CD4-positive, alpha-beta T cell treated with Interleukin-10 for 1 hour (primary cell): ENCODE measurements around the gene OR2V2.
"Not testable (repeated sequence)": the region's sequence is repeated elsewhere in the genome, so short reads cannot be mapped to it uniquely, and the experiment has no call there.

Experiments used
- DNase-seq: peaks from one replicate; pipeline ENCODE4 v3.0.0-alpha.2; 2020

The OR2V2 gene, protein sequence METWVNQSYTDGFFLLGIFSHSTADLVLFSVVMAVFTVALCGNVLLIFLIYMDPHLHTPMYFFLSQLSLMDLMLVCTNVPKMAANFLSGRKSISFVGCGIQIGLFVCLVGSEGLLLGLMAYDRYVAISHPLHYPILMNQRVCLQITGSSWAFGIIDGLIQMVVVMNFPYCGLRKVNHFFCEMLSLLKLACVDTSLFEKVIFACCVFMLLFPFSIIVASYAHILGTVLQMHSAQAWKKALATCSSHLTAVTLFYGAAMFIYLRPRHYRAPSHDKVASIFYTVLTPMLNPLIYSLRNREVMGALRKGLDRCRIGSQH

GRCh38 chr5:181146927-181147636, at the start of gene OR2V2:
TSS of gene OR2V2 (plus strand) at chr5:181147586. CDS start at chr5:181154943, 7,357 bp downstream.
- DNase-seq, result not testable (repeated sequence)

- not testable (repeated sequence) for DNase-seq
Measured at GRCh38 chr5:181097759-181098491, 49.5 kb upstream of the OR2V2 start.

GRCh38 chr5:181098762-181099601, 48.4 kb upstream of the OR2V2 start:
- DNase-seq, result no peak

DNA sequence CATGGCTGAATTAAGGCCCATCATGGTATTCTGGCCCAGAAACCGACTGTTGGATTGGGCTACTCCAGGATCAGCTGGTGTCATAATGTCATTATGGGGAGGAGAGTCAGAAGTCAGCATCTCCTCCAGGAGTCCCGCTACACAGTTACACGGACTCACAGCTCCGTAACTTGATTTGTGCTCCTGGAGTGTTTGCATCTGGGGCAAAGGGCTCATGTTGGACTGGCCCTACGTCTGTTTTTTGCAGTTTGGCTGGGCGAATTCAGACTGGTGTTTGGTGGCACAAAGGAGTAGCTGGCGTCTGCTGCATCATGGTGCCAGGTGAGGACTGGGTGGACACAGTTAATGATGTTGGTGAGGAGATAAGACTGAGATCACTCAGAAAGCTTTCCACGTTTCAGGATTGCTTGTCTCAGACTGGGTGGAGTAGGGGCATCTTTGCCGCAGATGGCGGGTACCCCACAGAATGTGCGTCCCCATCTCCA, 47.7 kb upstream of the OR2V2 start:
- DNase-seq, result no peak

- no peak for DNase-seq
Measured at GRCh38 chr5:181100121-181100875, 47.1 kb upstream of the OR2V2 start.

- not testable (repeated sequence) for DNase-seq
Measured at GRCh38 chr5:181101030-181101641, 46.2 kb upstream of the OR2V2 start.

GRCh38 chr5:181101930-181102674, 45.3 kb upstream of the OR2V2 start:
- not testable (repeated sequence) for DNase-seq

DNA sequence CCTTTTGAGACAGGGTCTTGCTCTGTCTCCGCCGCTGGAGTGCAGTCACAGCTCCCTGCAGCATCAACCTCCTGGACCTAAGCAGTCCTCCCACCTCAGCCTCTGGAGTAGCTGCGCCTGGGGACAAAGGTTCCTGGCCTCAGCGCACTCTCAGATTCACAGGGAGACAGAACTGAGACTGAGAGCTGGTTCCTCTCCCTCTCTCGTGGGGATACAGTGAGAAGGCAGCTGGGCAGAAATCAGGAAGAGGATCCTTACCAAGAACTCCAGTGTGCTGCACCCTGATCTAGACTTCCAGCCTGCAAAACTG, 43.2 kb upstream of the OR2V2 start:
- not testable (repeated sequence) for DNase-seq

DNA sequence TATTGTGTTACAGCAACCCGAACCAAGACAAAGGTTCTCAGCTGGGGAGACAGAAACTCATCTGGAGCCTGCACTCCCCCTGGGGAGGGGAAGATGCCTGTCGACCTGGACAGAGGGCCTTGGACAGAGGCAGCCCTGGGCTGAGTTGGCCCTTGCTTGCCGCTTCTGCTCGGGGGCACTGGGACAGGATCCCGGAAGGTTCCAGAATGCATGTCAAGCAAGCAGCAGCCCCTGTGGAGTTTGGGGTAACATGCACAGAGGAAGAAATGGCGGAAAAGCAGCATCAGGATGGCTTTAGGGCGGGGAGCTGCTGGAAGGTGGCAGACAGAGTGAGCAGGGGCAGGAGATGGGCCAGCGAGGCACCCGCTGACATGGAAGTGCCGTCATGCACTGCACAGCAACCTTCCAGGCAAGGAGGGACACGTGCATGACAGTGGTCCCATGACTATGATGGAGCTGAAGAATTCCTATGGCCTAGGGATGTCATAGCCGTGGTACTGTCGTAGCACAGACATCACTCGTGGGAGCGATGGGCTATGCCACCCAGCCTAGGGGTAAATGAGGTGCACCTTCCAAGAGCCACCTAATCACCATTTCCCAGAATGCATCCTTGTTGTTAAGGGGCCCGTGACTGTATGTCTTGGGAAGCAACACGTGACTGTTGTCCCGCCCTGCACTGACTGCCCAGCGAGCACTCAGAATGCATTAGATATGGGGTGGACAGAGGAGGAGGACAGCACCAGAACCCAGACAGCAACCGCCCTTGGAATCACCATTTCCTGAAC, 42.6 kb upstream of the OR2V2 start:
- DNase-seq, result not testable (repeated sequence)

DNA sequence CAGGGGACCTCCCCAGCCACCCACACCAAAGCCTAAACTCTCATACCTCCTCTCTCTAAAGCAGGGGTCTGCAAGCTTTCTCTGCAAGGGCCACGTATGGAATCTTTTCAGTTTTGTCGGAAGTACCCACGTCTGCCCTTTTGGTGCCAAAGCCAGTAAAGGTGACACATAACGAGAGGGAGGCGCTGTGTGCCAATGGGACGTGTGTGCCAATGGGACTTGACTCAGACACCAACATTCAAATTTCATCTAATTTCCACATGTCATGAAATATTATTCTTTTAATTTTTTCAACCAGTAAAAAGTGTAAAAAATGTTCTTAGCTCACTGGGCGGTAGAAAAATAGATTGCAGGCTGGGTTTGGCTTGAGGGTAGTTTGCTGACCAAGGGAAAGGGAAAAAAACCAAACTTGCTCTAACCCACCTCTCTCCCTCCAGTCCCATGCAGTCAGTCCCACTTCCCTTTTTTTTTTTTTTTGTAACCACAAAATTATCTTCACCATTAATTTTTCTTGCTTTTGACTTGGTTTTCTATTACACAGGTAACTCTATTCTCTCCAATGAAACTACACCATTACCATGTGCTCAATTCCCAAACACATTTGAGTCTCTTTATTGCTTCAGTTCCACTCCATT, 41.9 kb upstream of the OR2V2 start:
- no peak for DNase-seq

DNA sequence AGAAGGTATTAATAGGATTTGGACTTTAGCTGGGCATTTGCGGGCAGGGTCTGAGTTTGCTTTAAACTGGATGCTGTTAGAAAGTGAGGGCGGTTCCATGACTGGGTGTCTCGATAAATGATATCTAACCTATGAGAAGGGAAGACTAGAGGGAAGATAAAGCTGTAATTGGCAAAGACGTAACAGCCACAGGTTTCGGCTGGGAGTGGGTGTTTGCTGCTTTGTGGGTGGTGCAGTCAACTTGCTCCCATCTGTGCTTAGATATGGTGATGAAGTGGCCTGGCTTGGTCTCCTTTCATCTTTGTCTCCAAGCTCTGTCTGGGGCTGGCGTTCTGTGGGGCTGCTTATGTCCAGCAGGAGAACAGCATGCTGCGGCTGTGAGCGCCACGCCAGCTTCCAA, 39.7 kb upstream of the OR2V2 start:
- no peak for DNase-seq

DNA sequence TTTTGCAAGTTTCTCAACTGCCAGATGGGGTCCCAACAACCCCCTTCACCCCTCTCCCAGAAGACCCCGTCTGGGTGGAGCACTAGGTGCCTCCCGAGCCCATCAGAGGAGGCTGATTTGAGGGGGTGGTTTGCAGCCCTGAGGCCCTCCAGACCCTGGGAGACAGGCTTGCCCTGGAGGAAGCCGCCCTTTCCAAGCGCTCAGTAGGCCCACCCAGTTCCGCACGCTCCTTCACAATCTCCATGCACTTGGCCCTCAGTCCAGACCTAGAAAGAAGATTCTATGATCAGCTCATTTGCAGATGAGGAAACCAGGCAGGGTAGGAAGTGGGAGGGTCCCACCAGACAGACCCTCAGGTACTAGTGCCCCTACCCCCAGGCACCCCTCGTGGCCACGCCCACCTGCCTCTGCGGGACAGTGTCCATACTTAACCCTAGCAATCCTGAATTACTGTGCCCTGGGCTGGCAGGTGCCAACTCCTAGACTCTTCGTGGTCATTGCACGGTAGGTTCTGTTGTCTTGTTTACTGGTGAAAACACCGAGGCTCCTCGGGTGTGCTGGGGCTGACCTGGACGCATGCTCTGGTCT, 38.7 kb upstream of the OR2V2 start:
- no peak for DNase-seq

DNA sequence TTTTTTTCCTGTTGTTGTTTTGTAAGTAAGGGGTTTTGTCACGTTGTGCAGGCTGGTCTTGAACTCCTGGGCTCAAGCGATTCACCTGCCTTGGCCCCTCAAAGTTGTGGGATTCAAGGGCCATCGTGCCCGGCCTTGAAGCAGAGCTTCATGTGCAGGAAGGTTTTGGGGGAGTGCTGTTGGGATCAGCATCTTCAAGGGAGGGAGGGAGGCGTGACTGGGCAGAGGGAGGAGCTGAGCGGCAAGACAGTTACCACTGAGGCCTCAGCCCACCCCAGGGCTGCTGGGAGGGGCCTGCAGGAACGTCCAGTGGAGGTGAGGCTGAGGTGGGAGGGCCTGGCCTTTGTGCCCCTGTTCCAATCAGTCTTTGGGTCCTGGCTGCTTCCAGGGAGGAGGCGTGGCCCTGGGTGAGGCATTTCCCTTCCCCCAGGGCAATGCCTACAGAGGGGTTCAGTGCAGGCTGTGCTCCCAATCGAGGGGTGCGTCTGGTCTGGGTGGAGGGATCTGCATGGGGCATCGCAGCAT, 37.8 kb upstream of the OR2V2 start:
- no peak for DNase-seq

DNA sequence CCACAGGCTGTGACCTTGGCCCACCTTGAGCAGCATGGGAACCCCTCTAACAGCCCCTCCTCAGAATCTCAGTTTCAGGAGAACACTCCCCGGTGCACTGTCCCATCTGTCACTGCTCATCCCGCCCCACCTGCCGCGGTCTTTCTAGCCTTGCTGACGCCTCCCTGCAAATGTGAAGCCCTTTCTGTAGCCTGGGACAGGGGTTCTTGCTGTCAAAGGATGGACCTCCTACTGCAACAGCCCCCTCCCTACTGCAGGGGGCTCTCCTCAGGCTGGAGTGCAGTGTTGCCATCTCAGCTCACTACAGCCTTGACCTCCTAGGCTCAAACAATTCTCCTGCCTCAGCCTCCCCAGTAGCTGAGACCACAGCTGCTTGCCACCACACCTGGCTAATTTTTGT, 36.4 kb upstream of the OR2V2 start:
- no peak for DNase-seq

GRCh38 chr5:181112476-181112875, 34.9 kb upstream of the OR2V2 start:
- DNase-seq, result no peak

DNA sequence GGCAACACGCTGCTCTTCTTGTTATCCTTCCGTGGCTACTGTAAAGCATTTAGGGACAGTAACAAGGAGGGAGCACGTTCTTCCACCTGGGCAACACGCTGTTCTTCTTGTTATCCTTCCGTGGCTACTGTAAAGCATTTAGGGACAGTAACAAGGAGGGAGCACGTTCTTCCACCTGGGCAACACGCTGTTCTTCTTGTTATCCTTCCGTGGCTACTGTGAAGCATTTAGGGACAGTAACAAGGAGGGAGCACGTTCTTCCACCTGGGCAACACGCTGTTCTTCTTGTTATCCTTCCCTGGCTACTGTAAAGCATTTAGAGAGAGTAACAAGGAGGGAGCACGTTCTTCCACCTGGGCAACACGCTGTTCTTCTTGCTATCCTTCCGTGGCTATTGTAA, 33.8 kb upstream of the OR2V2 start:
- not testable (repeated sequence) for DNase-seq

- no peak for DNase-seq
Measured at GRCh38 chr5:181114284-181114843, 33.0 kb upstream of the OR2V2 start.
